ENCODE measurements around the gene PRKCE.

The PRKCE gene

GRCh38 chr2:45759310-45759851, 107.9 kb downstream of the PRKCE start:
- DNase-seq = no peak

DNA sequence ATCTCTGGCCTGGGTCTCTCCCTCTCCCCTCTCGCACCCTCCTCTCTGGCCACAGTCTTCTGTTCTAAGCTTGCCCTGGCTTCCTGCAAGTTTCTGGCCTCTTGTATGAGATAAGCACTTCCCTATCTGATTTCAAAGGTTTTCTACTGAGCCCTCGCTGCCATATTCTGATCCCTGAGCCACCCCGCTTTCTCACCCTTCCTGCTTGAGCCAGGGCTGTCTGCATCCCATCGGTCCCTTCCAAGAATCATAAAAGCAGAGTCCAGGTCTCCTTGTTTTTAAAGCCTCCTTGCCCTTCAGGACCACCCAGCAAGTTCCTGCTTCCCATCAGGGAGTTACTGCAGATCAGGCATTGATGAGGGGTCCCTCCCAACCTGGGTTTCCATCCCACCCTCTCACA, 110.2 kb downstream of the PRKCE start:
- DNase-seq = no peak

GRCh38 chr2:45763255-45763654, 111.8 kb downstream of the PRKCE start:
- no peak for DNase-seq

GRCh38 chr2:45763797-45764196, 112.3 kb downstream of the PRKCE start:
- no peak for DNase-seq

GRCh38 chr2:45765007-45765727, 113.7 kb downstream of the PRKCE start:
- DNase-seq = peak; percentile 84

GRCh38 chr2:45765728-45766254, 114.3 kb downstream of the PRKCE start:
- DNase-seq = no peak

GRCh38 chr2:45768208-45768607, 116.7 kb downstream of the PRKCE start:
- no peak for DNase-seq

GRCh38 chr2:45769056-45769455, 117.6 kb downstream of the PRKCE start:
- DNase-seq = no peak

- DNase-seq = no peak
Observed at GRCh38 chr2:45769854-45770576, 118.5 kb downstream of the PRKCE start.

DNA sequence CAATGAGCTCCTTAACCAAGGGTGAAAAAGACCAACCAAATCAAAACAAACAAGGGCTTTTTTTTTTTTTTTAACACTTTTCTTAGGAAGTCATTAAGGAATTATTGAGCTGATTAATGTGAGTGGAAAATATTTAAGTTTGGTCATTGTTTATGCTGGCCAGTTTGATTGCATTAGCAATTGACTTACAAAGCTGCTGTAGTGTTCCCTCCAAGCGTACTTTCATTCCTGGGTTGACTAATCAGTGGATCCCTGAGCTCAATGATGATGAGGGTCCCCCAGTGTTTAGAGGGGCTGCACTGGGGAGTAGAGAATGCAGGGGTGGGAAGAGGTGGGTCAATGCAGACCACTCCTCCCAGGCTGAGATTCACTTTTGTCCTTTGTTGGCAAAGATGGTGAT, 119.3 kb downstream of the PRKCE start:
- no peak for DNase-seq

DNA sequence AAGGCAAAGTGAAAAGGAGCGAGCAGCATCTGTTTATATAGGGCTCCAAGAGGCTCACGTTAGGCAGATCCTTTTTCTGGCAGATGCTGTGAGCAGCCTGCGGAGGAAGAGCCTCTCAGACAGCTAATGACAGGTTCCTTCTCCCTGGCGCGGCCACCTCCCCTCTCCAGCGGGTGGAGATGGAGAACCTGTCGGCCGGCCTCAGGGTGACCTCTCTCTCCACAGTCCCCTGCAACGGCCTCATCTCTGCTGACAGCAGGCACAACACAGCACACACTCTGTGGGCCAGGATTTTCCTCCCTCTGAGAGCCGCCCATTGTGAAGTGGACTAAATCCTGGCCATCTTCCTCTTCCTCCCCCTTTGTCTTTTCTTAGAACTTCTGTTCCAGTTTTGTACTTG, 119.8 kb downstream of the PRKCE start:
- no peak for DNase-seq

DNA sequence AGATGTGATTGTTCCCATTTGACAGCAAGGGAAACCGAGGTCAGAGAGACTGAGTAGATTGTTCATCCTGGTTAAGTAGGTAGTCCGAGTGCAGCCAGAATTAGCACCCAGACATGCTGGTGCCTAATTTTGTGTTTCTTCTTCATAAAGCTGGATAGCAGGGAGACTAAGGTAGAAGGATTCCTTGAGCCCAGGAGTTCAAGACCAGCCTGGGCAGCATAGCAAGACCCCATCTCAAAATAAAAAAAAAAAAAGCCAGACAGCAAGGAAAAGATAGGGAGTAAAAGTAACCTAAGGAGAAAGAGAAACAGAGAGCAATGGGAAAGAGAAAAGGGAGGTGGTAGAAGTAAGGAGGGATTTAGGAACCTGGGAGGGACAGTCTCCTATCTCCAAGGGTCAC, 120.6 kb downstream of the PRKCE start:
- DNase-seq = no peak

GRCh38 chr2:45773909-45774308, 122.4 kb downstream of the PRKCE start:
- DNase-seq = no peak

DNA sequence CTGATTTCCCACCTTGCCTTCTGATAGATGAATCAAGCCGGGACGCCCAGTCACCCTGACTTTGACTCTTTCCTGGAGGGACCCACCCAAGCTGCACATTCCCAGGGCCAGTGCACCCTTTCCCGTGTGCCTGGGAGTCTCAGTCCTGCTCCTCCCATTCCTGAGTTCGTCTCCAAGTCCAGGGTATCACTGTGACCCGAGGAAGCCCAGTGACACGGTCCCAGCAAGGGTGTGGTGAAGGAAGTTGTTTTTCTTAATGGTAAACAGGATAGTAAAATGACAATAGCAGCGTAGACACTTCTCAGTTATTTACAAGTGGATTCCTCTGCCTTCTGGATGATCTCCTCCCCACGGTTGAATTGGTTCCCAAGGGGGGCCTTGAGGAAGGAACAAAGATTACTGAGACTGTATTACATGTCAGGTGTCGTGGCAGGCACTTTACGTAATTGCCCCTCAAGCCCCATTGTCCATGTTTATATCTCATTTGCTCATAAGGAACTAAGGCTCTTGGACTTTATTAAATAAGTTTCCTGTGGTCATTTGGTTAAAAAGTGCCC, 123.3 kb downstream of the PRKCE start:
- no peak for DNase-seq

DNA sequence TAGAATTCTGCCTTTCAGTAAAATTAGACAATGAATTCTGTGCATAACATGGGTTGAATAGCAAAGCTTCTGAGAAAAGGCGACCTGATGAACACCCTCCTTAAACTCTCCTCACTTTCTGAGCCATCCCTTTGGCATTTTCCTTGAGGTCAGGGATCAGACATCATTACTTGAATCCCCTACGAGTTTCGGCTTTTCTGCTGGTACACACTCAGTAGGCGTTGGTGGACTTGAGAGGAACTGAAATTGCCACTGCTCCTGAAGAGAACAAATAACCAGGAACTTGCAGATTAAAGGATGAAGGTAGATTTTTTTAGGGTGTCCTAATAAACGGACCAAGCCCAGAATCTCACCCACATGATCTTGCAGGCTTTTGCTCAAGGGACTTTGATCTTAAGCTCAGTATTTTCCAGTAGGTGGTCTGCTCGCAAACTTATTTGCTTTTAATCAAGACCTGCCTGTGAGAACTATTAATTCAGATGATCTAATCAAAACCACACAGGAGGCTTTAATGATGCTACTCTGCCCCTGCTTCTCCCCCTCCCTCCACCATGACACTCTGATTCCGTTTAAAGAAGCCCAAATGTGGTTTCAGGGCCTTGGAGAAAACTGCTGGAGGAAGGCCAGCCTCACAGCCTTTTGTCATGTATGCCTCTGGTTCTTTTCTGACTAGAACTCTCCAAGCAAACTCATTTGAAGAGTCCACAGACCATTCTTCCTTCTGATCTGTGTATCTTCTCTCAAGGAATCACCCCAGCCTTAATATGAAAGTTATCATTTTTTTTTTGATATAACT, 124.9 kb downstream of the PRKCE start:
- DNase-seq = no peak

DNA sequence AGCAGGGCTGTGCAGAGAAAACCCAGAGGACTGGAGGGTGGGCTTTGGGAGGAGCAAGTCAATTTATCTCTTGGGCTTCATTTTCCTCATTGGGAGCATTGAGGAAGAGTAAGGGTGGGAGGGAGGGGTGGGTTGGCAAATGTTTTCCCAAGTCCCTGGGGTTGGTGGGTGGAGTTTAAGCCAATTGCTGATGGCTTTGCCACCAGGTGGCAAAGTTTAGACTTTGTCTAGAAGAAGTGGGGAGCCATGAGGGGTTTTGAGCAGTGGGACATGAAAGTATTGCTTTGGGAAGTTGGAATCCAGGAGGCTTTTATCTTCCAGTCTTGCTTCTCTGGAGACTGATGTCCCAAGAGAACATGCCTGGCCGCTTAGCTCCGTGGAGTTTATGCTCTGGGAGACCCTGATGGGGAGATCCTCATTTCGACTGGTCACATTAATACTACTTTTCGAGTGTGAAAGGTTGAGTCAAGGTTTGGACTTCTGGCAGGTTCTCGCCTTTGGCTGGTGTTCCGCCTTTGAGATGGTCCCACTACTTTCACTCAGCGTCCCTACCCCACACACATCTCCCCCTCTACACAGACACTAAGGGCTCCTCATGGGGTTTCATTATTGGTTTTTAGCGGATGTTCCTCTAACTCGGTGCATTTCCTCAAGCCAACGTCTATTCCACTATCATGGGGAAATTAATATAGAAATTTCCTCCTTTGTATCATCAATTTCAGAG, 126.7 kb downstream of the PRKCE start:
- DNase-seq = peak in 1 of 2 experiments; percentile 4

- peak; percentile 52 to 61 for DNase-seq
Observed at GRCh38 chr2:45778720-45779171, 127.3 kb downstream of the PRKCE start.

DNA sequence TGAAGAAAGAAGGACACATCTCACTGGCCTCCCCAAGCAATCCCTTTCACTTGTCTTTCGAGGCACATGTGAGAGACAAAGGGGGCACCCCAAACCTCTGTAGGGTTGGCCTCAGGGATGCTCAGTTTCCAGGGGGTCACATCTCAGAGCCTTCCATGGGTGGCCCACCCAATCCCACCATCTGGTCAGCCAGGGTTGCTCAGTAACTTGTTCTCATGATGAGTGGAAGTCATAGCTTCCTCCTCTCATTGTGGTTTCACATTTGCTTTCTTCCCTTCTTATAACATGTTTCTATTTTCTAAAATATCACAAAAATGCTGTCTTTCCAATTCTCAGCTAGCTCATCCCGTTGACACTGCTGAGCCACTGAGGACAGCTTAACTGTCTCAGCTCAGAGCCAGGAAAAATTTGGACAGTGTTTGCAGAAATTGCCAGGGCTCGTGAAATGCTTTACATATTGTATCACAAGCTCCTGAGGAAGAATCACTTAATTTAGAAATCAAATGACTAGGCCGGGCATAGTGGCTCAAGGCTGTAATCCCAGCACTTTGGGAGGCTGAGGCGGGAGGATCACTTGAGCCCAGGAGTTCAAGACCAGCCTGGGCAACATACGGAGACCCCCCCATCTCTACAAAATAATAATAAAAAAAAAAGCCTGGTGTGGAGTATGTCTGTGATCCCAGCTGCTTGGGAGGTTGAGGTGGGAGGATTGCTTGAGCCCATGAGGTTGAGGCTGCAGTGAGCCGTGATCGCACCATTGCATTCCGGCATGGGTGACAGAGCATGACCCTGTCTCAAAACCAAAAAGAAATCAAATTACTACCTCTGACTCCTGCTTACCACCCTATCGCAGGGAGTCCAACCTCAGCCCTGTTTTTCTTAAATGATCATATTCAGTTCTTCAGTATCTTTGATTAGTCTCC, 129.3 kb downstream of the PRKCE start:
- no peak for DNase-seq

GRCh38 chr2:45781464-45781811, 130.0 kb downstream of the PRKCE start:
- no peak for DNase-seq

GRCh38 chr2:45782436-45782835, 131.0 kb downstream of the PRKCE start:
- DNase-seq = no peak

GRCh38 chr2:45782986-45783385, 131.5 kb downstream of the PRKCE start:
- DNase-seq = no peak
